NCI-H524 treated with DMSO at 0.1 percent for 48 hours (cell line): ENCODE measurements around the gene SLC2A6.

Experiments used
- DNase-seq: peaks from one replicate; lab custom pipeline; 2025; lab: John Stamatoyannopoulos, UW

The SLC2A6 gene

GRCh38 chr9:133437753-133438531 lies 41.0 kb downstream of the SLC2A6 start:
- DNase-seq, result no peak

- no peak for DNase-seq
These were observed 42.2 kb downstream of the SLC2A6 start for GRCh38 chr9:133436681-133437080.

- DNase-seq, result no peak
These were observed 45.5 kb downstream of the SLC2A6 start for GRCh38 chr9:133433351-133433843.

GRCh38 chr9:133430244-133430643 lies 48.7 kb downstream of the SLC2A6 start:
- DNase-seq, result no peak

GRCh38 chr9:133429641-133430161 lies 49.2 kb downstream of the SLC2A6 start:
- no peak for DNase-seq

- DNase-seq, result no peak
These were observed 49.7 kb downstream of the SLC2A6 start for GRCh38 chr9:133429214-133429613.

- no peak for DNase-seq
These were observed 50.2 kb downstream of the SLC2A6 start for GRCh38 chr9:133428617-133429101.

- DNase-seq, result no peak
These were observed 51.1 kb downstream of the SLC2A6 start for GRCh38 chr9:133427658-133428348.

- DNase-seq, result no peak
These were observed 52.9 kb downstream of the SLC2A6 start for GRCh38 chr9:133426011-133426410.

- no peak for DNase-seq
These were observed 53.8 kb downstream of the SLC2A6 start for GRCh38 chr9:133425049-133425632.

- no peak for DNase-seq
These were observed 54.7 kb downstream of the SLC2A6 start for GRCh38 chr9:133424187-133424586.

- no peak for DNase-seq
These were observed 55.7 kb downstream of the SLC2A6 start for GRCh38 chr9:133423216-133423615.

GRCh38 chr9:133421615-133422542 lies 57.0 kb downstream of the SLC2A6 start, which contains the start of gene ADAMTS13:
Gene ADAMTS13, plus strand, starts transcription at chr9:133422367. Its CDS starts 77 bp downstream, at chr9:133422444.
- DNase-seq, result no peak
